Measurements from ENCODE around the gene ARRB2.

Gene ARRB2

DNA sequence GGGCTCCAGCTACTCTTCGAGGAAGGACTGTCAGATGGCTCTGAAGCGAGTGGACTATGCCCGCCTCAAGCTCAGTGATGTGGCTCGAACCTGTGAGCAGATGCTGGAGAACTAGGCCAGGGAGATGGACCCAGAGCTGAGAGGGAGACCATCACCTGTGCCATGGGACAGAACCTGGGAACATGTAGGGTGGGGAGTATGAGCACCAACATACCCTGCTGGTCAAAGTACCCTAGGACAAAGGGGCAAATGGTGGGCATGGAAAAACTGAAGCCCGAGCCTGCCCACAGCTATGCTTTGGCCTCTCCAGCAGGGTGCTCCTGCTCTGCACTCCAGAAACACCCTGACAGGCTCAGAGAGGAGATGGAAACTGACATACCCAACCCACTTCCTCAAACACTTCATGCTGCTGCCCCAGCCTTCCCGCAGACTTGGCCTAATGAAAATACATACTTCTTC lies 22.7 kb downstream of the ARRB2 start:
- DNase-seq: no peak

DNA sequence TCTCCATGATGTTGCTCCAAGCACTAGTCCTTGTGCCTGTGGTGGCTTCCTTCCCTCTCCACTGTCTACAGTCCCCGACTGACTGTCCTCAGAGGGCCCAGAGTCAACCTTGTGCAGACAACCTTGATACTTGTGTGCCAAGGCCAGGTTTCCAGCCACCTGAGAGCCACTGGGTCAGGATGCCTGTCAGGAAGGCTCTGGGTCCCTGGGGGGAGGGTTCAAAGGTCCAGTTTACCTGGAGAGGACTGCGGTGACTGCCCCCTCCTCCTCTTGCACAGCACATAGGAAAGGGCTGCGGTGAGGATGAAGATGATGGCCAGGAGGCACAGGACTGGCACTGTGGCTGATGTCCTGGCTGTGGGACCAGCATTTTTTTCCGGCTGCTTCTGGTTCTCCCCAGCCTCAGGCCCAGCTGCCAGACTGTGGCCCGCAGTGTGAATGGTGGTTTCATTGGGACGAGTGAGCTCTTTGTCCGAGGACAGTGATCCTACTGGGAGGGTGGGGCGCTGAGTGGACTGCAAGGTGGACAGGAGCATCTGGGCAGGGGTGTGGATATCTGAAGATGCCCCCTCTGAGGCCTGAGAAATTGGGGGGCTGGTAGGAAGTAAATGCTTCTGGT lies 24.5 kb downstream of the ARRB2 start:
- no peak for DNase-seq

DNA sequence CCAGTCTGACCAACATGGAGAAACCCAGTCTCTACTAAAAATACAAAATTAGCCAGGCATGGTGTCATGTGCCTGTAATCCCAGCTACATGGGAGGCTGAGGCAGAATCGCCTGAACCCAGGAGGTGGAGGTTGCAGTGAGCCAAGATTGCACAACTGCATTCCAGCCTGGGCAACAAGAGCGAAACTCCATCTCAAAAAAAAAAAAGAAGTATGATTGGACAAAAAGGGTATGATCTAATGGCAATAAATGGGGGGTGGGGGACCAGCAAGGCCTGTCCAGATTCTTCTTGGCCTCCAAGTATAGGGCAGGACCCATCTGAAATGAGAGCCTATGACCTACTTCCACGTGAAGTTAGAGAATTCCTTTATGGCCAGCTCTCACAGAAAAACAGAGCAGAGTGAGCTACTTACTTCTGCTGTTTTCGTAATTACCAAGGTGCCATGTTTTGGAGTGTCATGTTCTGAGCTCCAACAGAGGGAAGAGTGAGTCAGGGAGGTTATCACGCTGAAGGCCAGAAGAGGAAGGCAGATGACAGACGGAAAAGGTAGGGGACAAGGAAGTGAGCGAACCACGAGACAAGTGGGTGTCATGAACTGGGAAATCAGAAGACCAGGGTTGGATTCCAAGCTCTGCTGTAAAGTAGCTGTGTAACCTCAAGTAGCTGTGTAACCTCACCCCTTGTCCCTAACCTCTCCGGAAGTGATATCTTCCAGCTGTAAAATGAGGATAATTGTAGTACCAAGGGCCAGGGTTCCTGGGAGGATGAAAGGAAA lies 25.6 kb downstream of the ARRB2 start:
- DNase-seq: no peak

DNA sequence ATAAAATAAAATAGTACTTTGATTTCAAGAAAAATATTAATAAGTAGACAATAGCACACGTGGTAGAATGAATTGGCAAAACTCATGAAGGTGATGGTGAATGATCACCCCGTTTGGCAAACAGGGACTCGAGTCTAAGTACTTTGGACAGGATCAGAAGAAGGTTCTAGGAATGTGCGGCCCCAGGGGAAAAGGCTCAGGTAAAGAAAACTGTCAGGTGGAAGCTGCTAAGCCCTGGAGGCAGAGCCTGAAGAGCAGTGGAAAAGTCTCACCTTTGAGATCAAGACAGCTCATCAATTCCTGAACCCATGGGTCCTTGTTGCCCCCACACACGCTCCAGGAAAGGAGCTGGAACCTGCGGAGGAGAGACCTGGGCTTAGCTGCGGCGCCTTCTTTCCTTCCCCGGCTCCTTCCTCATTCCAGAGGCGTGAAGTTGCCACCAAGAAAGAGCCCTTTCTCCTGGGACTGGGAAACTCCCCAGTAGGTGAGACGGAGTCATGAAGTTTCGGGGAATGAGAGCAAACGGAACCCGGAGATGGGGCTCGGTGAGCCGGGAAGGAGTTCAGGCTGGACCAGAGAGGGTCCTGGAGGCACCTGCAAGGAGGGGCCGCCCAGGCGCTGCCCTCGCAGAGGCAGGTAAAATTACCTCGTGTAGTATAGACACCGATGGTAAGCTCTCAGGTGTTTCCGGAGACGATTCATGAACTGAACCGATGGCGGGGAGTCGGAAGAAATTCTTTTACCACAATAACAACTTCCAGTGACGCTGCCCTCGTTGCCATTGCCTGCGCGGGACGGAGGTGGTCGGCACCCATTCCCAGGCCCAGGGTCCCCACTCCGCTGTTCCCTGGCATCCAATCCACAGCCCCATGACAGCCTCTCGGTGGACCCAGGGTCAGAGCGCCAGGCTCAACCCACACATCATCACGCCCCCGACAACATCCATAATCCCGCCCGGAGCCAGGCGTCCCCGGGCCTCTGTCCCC lies 28.0 kb downstream of the ARRB2 start:
- no peak for DNase-seq

DNA sequence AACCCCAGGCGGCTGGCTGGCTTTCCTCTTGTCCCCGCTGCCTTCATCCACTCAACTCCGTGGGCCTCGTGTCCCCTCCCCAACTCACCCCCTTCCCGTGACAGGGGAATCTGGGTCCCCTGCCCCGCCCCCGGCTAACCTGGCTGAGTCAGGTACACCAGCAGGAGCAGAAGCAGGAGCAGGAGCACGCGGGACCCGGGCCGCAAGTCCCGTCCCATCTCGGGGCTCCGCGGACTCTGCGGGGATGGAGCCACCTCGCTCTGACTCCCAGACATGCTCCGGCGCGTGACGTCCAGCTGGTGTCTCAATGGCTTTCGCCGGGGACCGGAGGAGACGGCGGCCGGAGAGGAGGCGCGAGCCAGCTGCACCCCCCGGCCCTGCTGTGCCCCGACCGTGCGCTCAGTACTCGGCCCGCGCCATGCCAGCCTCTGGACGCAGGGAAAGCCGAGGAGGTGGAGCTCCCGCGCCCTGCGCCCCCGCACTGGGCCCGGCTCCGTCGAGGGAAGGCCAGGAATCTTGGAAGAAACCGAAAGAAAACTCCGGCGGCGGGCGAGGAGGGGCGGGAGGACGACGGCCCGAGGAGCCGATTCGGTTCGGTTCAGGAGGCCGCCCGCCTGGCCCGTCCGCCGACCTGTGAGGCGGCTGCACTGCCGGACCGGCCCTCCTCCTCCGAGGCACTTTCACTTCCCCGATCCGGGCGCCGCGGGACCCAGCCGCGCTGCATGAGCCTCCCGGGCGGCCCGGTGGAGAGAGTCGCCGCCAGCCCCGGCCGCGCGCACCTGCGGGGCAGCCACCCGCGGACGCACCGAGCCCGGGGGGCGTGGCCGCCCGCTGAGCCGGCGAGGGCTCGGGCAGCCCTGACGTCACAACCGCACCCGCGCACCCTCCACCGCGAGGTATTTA lies 28.9 kb downstream of the ARRB2 start, which contains the start of the genes CXCL16 and ZMYND15:
Gene CXCL16 (minus strand): TSS at position 807 of the 903 bp plus-strand sequence. CDS start 589 bp downstream, at position 218.
Gene ZMYND15 (plus strand): TSS at position 712 of the 903 bp plus-strand sequence. CDS start 716 bp downstream, outside the sequence.
- peak; percentile 49 for DNase-seq

DNA sequence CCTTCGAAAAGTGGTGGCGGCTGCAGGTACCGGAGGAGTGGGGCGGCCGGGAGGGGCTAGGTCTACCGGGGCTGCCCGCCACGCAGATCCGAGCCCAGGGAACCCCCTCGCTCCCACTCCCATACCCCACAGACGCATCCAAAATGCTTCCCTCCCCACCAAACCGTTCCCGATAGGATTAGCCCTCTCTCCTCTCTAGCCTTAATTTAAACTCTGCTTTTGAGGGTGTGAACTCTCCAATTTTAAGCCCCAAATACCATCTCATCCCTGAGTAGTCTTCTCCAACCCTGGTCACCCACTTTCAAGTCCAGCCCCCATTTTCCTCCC lies 29.6 kb downstream of the ARRB2 start:
- DNase-seq: no peak

DNA sequence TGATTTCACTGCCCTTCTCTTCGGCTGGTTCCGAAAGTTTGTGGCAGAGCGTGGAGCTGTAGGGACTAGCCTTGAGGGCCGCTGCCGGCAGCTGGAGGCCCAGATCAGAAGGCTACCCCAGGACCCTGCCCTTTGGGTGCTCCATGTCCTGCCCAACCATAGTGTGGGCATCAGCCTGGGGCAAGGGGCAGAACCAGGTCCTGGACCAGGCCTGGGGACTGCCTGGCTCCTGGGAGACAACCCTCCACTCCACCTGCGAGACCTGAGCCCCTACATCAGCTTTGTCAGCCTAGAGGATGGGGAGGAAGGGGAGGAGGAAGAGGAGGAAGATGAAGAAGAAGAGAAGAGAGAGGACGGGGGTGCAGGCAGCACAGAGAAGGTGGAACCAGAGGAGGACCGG lies 30.2 kb downstream of the ARRB2 start:
- DNase-seq: no peak

DNA sequence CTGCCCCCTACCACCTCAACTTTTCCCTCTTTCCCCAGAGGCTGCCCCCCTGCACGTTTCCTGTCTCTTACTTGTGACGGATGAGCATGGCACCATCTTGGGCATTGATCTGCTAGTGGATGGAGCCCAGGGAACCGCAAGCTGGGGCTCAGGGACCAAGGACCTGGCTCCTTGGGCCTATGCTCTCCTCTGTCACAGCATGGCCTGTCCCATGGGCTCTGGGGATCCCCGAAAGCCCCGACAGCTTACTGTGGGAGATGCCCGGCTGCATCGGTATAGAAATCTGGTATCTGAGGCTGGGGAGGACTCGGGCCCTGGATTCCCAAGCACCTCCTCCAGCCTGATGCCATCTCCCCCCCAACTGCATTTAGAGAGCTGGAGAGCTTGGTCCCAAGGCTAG lies 31.1 kb downstream of the ARRB2 start:
- DNase-seq: no peak

DNA sequence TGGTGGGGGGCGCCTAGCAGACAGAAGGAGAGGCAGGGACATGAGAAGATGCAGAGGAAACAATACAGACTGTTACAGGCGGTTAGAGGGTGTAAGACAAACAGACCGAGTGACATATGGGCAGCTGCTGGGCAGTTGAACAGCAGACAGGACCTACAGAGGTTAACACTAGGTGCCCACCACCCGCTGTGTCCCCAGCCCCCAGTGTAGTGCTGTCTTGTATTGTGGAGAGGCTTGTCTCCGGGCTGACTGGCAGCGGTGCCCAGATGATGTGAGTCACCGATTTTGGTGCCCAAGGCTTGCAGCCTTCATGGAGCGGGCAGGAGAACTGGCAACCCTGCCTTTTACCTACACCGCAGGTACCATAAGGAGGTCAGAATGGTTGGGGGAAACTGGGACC lies 31.7 kb downstream of the ARRB2 start:
- DNase-seq: no peak

DNA sequence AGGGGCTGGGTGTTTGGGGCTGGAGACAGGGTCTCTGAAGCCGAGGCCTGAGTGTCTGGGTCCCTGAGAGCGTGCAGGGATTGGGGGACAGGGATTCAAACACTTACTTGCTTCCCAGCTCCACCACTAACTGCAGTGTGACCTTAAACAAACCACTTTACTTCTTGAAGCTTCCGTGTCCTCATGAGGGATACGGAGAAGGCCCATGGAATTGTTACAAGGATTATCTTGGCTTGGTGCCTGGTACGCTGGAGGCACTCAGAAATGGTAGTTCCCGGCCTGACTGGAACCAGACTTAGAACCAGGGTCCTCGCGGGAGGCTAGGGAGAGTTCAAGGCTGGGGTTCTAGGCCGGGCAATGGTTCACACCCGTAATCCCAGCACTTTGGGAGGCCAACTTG lies 32.2 kb downstream of the ARRB2 start:
- DNase-seq: no peak

DNA sequence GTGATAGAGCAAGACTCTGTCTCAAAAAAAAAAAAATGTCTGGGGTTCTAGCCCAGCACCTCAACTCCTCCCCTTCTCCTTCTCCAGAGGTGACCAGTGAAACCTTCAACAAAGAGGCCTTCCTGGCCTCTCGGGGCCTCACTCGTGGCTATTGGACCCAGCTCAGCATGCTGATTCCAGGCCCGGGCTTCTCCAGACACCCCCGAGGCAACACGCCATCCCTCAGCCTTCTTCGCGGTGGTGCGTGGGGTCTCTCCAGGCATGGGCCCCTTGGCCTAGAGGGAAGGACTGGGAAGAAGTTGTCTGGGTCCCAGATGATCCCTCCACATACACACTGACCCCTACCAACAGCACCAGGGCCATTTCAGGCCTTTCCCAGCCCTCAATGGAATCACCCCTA lies 32.8 kb downstream of the ARRB2 start:
- no peak for DNase-seq

DNA sequence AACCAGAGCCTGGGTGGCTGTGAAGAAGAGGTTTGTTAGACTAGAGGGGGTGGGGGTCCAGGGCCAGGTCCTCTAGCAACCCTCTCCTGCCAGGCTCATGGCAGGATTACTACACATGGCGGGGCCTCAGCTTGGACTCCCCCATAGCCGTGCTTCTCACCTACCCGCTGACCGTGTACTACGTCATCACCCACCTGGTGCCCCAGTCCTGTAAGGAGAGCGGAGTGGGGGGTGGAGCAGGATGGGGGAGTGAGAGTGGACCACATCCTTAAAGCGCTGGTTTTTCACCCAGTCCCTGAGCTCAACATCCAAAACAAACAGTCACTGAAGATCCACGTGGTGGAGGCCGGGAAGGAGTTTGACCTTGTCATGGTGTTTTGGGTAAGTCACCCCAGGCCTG lies 33.5 kb downstream of the ARRB2 start:
- DNase-seq: no peak

DNA sequence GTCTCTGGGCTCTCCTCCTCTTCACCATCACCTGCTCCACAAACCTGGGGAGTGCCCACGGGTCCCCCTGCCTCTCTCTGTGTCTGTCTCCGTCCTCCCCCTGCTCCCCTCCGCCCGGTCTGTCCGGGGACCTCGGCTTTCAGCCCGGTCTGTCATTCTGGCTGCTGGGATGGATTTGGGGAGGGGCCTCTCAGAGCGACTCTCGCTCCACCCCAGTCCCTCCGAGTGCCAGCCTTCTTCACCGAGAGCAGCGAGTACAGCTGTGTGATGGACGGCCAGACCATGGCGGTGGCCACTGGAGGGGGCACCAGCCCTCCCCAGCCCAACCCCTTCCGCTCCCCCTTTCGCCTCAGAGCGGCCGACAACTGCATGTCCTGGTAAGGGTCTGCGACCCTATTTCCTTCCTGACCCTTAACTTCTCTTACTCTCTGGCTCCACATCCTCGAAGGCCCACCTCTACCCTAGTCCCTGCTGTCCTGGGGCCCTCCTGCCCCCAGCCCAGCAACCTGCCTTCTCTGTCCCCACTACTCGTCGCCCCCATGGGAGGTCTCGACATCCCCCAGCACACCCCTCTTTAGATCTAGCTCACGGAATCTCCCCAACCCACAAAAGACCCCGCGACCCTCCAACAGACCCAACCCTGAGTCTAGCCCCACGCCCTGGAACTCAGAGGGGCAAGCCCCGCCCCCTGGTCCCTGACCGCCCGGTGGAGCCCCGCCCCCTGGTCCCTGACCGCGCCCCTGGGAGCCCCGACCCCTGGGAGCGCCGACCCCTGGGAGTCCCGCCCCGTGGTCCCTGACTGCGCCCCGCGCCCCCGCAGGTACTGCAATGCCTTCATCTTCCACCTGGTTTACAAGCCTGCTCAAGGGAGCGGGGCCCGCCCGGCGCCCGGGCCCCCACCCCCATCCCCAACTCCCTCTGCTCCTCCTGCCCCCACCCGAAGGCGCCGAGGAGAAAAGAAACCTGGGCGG lies 34.9 kb downstream of the ARRB2 start:
- DNase-seq: no peak

DNA sequence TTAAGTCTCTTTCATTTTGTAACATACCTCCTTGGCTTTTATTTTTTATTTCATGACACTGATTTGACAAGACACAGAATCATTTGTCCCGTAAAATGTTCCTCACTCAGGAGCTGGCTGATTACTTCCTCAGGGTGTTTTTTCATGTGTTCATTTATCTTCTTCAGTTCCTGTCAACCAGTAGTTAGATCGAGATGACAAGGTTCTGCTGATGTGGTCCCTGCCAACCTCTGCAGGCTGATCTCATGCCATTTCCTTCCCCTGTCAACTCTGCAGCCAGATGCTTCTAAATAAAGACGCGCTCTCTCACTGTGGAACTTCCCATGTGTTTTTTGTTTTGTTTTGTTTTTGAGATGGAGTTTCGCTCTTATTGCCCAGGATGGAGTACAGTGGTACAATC lies 37.4 kb downstream of the ARRB2 start:
- no peak for DNase-seq

DNA sequence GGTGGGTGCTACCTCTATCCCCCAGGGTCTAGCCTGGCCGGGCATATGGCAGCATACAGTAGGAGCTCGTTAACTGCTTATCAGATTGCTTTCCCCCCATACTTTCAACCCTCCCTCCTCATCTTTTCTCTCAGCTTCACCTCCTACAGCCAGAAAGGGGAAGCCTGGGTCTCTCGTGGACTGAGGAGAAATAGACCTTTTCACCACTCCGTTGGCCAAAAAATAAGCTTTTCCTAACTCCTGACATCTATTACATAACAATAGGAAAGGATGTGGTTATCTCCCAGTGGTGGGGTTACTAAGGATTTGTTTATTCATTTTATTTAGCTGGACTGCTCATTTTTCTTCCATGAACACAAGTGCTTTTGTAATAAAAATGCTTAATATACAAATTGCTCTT lies 38.3 kb downstream of the ARRB2 start:
- DNase-seq: no peak

DNA sequence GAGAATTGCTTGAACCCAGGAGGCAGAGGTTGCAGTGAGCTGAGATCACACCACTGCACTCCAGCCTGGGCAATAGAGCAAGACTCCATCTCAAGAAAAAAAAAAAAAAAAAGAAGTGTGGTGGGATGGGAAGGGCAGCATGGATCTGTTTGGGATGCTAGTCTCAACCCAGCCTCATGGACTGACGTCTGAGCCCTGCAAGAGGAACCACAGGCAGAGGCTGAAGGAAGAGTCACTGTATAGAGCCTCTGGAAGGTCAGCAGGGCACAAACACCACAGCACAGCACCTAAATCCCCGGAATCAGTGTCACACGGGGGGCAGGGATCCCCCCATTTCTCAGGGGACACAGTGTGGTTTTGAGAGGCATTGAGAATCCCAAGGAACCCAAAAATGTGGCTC lies 40.2 kb downstream of the ARRB2 start:
- no peak for DNase-seq

DNA sequence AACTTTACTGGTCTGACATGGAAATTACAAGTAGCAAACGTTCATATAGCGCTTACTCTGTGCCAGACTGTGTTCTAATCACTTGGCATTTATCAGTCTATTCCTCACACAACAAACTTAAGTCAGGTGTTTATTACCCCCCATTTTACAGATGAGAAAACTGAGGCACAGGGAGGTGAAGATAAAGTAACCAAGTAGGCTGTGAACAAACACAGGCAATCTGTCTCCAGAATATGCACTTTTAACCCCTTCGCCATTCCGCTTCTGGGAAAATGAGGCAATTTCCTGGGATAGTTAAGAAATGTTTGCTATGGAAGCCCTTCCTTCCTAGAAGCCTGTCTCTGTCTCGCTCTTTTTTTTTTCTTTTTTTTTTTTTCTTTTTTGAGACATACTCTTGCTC lies 41.5 kb downstream of the ARRB2 start:
- no peak for DNase-seq

DNA sequence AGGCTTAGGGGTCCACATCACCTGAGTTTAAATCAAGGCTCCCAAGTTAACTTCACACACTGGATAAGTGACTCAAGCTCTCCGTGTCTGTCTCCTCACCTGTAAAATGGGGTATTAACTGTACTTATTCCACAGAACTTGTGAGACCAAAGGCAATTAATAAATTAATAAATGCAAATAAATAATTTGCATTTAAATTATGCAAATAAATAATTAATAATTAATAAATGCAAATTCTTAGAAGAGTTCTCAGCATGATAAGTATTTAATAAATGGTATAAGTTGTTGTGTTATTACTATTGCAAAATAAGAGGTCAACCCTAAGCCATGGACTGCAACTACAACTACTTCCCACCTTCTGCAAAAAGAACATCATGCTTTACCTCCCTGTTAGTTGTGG lies 43.0 kb downstream of the ARRB2 start:
- DNase-seq: no peak

DNA sequence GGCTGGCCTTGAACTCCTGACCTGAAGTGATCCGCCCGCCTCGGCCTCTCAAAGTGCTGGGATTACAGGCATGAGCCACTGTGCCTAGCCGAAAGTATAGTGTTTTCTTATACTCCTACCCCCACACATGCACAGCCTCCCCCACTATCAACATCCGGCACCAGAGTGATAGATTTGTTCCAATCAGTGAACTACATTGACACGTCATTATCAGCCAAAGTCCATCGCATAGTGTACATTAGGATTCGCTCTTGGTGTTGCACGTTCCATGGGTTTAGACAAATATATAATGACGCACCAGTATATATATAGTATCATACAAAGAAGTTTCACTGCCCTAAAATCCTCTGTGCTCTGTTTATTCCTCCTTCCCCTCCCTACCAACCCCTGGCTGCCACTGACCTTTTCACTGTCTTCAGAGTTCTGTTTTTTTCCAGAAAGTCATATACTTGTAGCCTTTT lies 49.4 kb downstream of the ARRB2 start:
- DNase-seq: no peak

DNA sequence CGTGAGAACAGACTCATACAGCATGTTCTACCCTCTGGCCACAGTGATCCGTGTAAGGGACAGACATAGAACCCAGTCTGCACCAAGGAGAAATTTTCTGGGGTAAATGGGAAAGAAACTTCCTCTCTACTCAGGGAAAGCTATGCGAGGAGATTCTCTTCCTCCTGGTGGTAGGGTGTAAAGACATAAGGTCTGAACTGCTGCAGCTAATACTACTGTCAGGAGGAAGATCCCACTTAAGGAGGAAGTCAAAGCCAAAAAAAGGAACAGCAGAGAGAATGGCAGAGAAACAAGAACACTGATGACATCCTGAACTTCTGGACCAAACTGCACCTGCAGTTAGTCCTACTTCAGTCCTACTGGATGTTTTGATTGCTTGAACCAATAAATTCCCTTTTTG lies 54.2 kb downstream of the ARRB2 start:
- no peak for DNase-seq

DNA sequence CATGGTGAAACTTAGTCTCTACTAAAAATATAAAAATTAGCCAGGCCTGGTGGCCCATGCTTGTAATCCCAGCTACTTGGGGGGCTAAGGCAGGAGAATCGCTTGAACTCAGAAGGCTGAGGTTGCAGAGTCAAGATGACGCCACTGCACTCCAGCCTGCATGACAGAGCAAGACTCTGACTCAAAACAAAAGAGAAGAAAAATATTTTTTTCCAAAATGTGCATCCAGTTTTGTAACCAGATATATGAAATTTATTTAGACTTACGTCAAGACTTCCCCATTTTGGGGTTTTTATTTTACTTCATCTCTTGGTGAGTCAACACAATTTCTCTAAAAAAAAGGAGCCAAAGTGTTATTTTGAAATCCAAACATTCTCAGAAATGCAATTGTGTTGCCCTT lies 55.8 kb downstream of the ARRB2 start:
- no peak for DNase-seq
